PFSK-1 (cell line): Measurements from ENCODE around the gene HAS3.

Source experiments
- FOXP2 ChIP-seq: optimal IDR thresholded peaks from 2 replicates; pipeline ENCODE3; 2011; ENCODE audit warnings: borderline replicate concordance, control low read depth, inconsistent platforms; ENCODE audit not compliant: insufficient read depth; ENCODE audit errors: extremely low read length, extremely low read depth
- POLR2AphosphoS5 ChIP-seq: IDR thresholded peaks from 2 replicates; pipeline ENCODE4 v1.6.1; 2012; ENCODE audit warnings: low read depth, mild to moderate bottlenecking, control low read depth, low read length, moderate library complexity
- REST ChIP-seq, 2 experiments: IDR thresholded peaks; 2 replicates each; pipeline versions ENCODE4 v1.6.1 to v1.8.0; 2011 to 2012; ENCODE audit warnings: low read depth in 2 of 2, low read length in 2 of 2, control low read depth in 1 of 2, inconsistent platforms in 1 of 2, mild to moderate bottlenecking in 1 of 2, moderate library complexity in 1 of 2; ENCODE audit not compliant: insufficient read depth in 1 of 2
- SIN3A ChIP-seq: IDR thresholded peaks from 2 replicates; pipeline ENCODE4 v1.6.1; 2012; ENCODE audit warnings: mild to moderate bottlenecking, low read length, moderate library complexity, borderline replicate concordance; ENCODE audit not compliant: insufficient read depth
- TAF1 ChIP-seq: IDR thresholded peaks from 2 replicates; pipeline ENCODE4 v1.6.1; 2012; ENCODE audit warnings: low read length, control low read depth, borderline replicate concordance; ENCODE audit not compliant: insufficient read depth

- TF ChIP-seq POLR2AphosphoS5 (no peak), REST (IDR thresholded peaks at IDR 0.05; ENCODE audit: insufficient read depth in 1 of 2, low read depth in 2 of 2, low read length in 2 of 2) (no peak), SIN3A (no peak), TAF1 (no peak), FOXP2 (no peak)
These were observed 22.0 kb upstream of the HAS3 start for GRCh38 chr16:69083306-69083941.
